GM18873 (cell line): ENCODE data around the gene FOXP1.

Experiments used
- ATAC-seq: cut with Tn5 transposase; IDR thresholded peaks from one replicate; pipeline ENCODE4 v1.9.1; 2021; ENCODE audit warnings: mild to moderate bottlenecking, moderate library complexity, moderate number of reproducible peaks; ENCODE audit not compliant: unreplicated experiment, low FRiP score

FOXP1 gene

GRCh38 chr3:71102111-71102983 is 481.2 kb downstream of the FOXP1 start:
- no peak for ATAC-seq

- ATAC-seq, result no peak
Observed at GRCh38 chr3:71101626-71102025, 481.9 kb downstream of the FOXP1 start.

GRCh38 chr3:71101014-71101413 is 482.5 kb downstream of the FOXP1 start:
- ATAC-seq, result no peak

GRCh38 chr3:71099997-71100719 is 483.4 kb downstream of the FOXP1 start:
- no peak for ATAC-seq

- ATAC-seq, result no peak
Observed at GRCh38 chr3:71097557-71097956, 486.0 kb downstream of the FOXP1 start.

GRCh38 chr3:71095511-71096291 is 487.8 kb downstream of the FOXP1 start:
- ATAC-seq, result no peak

- no peak for ATAC-seq
Observed at GRCh38 chr3:71094658-71095209, 488.8 kb downstream of the FOXP1 start.

- no peak for ATAC-seq
Observed at GRCh38 chr3:71092665-71093064, 490.9 kb downstream of the FOXP1 start.

- ATAC-seq, result no peak
Observed at GRCh38 chr3:71090207-71090606, 493.3 kb downstream of the FOXP1 start.

- no peak for ATAC-seq
Observed at GRCh38 chr3:71089271-71089847, 494.2 kb downstream of the FOXP1 start.

GRCh38 chr3:71088742-71089141 is 494.8 kb downstream of the FOXP1 start:
- ATAC-seq, result no peak

GRCh38 chr3:71088019-71088708 is 495.4 kb downstream of the FOXP1 start:
- ATAC-seq, result no peak

- peak; percentile 93 for ATAC-seq
Observed at GRCh38 chr3:71087143-71088018, 496.1 kb downstream of the FOXP1 start.

GRCh38 chr3:71086777-71087142 is 496.8 kb downstream of the FOXP1 start:
- ATAC-seq, result no peak

GRCh38 chr3:71083726-71084131 is 499.8 kb downstream of the FOXP1 start:
- ATAC-seq, result no peak

GRCh38 chr3:71082833-71083232 is 500.7 kb downstream of the FOXP1 start:
- no peak for ATAC-seq

GRCh38 chr3:71080517-71081083 is 502.9 kb downstream of the FOXP1 start:
- no peak for ATAC-seq

- no peak for ATAC-seq
Observed at GRCh38 chr3:71078723-71079525, 504.6 kb downstream of the FOXP1 start.
